NOMO-1 (cell line): ENCODE measurements around the gene GPBP1L1.
A peak's percentile ranks its signal among the peaks of the same experiment; 100 is the strongest.

Experiments
- DNase-seq, 2 experiments: peaks; one replicate each; lab custom pipeline; 2025; ENCODE audit not compliant: unreplicated experiment in 2 of 2; lab: John Stamatoyannopoulos, UW

The GPBP1L1 gene

DNA sequence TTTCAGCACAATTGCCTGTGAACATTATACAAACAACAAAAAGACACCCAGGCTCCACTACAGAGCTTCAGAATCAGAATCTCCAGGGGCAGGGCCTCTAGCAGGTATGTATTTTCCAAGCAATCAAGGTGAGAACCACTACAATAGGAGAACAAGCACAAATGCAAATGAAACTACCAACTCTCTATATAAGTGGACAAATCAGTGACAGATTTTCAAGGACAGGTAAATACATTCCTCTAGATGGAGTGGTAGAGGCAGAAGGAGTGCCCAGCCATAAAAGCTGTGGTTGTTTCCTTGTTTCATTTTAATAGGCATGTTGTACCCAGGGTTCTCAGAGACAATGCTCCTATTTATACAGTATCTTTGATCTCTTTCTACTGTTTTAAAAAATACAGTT is 42.4 kb downstream of the GPBP1L1 start:
- no peak for DNase-seq

DNA sequence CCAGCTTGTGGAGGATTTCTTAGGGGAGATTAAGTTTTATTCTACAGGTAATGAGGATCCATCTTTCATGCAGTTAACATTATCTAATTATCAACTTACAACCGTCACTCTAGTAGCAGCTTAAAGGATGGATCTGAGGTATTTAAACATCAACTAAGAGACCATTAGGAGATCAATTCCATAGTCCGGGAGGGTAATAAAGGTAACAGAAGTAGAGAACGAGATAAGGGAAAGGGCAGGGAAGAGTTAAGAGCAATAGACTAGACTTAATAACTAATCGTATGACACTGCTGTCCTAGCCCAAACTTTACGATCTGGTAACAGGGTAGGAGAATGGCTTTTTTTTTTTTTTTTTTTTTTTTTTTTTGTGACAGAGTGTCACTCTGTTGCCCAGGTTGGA is 43.0 kb downstream of the GPBP1L1 start:
- DNase-seq: no peak

DNA sequence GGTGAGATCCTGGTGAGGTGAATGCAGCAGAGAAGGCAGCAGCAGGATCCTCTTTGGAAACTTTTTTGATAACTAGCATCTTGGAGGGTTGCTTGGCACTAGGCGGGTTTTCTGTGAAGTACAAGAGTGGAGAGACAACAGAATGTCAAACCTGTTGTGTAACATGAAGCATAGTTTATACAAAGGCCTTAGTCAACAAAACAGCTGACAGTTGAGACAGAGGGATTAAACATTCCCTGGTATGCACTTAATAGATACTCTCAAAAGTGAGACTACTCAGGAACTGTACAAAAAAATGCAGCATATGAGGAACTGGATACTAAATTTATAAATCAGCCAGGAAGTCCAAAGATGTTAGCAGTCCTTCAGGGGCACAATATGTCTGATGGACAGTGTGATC is 46.0 kb downstream of the GPBP1L1 start:
- DNase-seq: no peak

DNA sequence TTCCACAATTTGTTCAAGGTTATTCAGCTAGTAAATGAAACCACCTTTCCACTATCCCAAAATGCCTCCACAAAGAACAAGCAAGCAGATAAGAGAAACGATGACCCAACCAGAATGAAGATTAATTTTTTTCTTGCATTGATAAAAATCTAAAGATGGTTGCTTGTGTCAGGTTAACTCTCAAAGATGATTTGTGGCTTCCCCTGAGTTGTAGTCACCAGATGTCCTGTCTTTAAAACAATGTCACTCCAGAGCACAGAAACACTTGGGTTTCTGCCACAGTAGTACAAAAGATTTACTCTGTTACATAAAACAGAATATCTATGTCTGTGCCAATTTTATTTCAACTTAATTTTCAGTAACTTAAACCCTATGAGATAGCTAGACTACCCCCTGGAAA is 51.1 kb downstream of the GPBP1L1 start:
- DNase-seq: no peak

DNA sequence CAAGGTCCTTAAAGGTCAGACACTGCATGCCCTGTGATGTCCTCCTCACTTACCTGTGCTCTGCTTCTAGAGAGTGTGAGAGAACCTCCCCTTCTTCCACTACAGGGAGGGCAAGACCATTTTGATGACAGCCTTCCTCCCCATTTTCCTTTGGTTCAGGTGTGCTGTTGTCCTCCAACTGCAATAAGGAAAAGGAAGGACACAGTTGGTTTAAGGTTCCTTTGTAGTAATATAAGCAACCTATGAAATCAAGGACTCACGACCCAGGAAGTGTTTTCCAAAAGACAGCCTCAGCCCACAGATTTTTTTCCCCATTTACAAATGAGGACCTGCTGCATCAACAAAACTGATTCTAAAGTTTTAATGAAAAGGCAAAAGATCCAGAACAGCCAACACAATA is 55.9 kb downstream of the GPBP1L1 start:
- DNase-seq: no peak

DNA sequence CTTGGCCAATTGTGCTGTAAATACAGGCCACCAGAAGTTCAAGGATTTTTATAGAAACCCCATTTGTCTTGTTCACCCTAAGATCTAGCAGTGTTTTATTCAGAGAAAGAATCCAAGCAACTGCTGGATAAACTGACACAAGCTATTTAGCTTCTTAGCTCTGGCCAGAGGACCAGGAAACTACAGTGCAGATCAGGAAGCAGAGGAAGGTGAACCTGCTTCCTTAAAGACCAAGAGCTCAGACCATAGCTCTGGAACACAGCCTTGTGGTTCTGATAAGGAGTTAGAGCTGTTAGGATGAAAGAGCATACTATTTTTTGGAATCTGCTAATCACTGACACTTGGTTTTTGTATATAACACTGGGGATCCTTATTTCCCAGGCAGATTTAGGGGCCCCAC is 57.3 kb downstream of the GPBP1L1 start:
- no peak for DNase-seq

DNA sequence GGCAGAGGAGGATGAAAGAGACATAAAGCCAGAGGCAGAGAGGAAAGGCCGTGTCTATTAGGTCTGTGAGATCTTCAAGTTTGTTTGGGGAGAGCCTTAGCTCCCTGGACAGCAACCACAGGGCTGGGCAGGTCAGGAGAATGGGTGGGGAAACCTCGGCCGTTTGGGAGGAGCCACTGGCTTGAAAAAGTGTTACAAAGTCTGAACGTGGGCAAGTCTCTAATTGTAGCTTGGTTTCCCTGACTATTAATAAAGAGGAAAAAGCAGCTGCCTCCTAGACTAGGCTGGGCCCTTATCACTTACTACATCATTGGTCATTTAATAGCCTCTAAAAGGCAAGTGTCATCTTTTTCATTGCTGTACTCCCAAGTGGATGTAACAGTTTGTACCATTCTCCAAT is 62.4 kb downstream of the GPBP1L1 start, which contains the start of gene CCDC17:
Gene CCDC17, minus strand, starts transcription at position 83 of the 400 bp plus-strand sequence. CDS start 145 bp downstream, outside the sequence.
- DNase-seq: no peak

DNA sequence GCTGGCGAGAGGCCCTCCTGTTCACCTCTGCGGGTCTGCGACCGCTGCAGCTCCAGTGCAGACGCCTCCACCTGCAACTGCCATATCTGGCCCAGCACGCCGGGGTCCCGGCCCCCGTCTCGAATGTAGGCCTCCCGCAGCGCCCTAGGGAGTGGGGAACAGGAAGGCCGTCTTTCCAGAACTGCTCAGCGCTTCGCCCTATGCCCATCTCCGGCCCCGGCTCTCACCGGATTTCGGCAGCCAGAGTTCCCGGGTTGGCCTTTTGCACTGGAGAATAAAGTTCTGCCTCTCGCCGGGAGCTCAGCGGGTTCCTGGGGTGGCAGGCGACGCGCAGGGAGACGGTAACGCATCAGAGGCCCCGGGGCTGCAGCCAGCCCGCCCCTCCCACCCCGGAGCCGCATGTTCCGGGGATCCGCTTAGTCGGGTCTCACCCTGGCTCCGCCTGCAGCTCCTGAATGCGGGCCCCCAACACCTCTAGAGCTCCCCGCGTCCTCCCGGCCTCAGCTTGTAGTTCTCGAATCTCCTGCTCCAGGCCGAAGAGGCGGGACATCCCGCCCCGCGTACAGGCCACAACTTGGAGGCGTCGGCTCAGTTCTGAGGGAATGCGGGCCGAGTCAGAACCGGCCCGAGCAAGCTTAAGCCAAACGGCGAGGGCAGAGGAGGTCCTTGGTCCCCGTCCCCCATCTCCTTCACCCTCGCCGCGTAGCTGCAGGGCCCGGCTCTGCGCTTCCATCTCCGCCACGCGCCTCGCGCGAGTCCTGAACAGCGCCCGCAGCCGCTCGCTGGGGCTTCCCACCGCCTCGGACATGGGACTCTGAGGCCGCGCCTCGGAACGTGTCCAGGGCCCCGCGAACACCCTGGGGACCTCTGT is 63.6 kb downstream of the GPBP1L1 start:
- no peak for DNase-seq

DNA sequence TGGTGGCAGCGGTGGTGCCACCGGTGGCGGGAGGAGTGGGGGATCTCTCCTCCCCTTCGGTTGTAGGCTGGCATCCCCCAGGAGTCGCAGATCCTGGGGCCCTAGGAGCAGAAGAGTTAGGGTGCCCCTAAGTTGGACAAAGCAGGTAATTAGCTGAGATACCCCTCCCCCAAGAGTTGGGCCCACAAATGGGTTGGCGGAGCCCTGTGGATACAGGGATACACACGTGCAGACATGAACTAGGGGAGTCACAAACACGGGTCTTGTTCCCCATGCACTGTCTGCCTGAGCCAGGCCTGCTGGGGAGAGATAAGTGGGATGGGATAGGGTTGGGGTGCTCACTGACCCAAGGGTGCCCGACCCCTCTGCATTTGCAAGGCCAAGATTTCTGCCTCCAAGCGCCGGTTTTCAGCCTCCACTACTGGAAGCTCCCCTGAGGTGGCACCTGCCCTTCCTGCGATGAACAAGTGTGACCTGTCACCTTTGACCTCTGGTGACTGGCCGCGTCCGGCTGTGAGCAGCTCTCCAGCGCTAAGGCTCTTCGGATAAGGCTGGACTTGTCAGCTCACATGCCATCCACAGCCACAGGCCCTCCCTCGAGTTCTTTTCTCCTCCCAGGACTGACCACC is 64.3 kb downstream of the GPBP1L1 start:
- DNase-seq: no peak

DNA sequence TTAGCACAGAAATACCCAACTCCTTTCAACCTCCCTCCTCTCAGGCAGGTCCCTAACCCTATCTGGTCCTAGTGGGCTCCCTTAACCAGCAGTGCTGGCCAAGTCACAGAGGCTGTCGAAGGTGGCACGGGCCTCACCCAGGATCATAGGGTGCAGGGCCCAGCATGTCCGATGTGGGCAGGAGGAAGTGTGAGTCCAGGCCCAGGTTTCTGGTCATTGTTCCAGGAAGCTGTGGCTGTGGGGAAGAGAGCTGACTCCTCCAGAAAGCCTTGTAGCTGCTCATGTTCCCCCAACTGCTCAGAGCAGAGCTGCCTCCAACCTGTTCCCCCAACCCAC is 64.9 kb downstream of the GPBP1L1 start:
- DNase-seq: no peak

DNA sequence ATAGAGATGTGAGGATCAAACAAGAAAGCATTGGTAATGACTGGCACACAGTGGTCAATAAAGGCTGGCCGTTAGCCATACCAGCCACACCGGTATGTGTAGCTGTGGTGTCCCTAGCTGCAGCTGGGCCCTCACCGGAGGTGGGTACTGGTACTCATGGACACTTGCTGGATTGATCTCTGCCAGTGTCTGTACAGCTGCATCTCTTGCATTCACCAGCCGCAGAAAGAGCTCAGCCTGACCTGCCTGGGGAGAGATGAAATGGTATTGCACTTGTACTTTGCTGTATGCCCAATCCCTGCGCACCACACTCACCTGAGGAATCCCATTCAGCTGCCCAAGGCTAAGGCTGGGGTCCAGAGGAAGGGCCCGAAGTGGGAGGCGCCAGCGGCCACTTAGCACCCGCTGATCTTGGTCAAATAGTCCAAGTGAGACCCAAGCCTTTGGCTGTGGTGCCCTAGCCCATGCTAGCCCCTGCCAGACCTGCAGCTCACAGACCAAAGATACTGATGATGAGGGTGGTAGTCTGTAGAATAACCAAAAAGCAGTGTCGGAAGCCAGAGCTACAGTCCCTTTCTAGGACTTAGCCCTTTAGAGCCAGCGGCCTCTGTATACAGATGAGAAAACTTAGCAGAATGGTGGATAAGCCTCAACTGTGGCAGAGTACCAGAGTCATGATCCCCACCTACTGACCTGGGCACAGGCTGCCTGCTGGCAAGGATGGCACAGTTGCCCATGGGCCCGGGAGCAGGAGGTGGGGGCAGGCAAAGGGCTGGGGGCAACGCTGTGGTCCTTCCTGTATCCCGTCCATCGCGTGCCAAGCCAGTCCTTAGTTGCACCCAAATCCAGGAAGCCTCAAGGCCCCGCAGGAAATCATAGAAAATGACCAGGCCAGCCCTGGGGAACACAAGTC is 65.5 kb downstream of the GPBP1L1 start:
- DNase-seq: no peak

DNA sequence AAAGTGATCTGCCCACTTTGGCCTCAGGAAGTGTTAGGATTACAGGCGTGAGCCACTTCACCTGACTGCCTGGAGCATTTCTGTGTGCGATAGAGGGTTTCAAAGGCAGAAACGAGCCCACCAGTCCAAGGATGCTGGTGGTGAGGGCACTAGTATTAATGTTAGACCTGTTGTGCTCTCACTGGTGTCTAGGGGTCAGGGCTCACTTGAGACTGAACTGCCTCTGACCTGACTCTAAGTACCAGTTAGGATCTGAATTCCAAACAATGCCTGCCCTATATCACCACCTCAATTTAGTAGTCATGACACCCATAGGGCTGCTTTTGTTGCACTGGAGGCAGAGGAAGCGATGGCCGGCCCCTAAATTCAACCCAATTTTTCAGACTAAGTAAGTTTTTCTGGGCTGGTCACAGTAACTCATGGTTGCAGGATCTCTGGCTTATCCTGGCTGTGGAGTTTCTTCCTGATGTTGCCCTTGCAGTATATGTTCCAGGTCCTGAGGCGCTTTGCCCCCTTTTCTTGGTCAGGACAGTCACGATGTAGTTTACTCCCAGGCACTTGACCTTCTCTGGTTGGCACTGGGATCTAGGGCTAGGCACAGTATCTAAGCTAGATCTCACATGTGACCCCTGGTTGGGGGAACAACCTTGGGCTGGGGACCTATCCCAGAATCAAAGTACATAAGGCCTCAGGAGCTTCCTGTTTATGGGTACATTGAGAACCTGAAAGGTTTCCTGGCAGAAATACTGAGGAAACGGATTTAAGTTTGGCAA is 67.0 kb downstream of the GPBP1L1 start:
- DNase-seq: no peak

DNA sequence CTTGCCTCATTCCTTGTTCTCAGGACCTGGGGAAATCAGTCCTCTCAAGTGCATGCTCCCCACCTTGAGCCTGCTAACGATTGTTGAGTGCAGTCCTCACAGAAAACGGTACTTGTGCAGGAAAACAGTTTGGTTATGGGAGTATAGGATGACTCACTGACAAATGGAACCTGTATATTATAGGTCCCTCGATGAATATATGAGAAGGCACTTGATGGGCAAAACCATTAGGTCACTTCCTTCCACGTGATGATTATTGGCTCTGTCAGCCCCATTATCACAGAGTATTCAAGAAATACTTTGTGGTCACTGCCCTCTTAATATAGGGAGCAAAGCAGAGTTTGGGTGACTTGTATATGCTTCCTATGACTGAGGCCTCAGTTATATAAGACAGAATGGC is 68.7 kb downstream of the GPBP1L1 start:
- no peak for DNase-seq

DNA sequence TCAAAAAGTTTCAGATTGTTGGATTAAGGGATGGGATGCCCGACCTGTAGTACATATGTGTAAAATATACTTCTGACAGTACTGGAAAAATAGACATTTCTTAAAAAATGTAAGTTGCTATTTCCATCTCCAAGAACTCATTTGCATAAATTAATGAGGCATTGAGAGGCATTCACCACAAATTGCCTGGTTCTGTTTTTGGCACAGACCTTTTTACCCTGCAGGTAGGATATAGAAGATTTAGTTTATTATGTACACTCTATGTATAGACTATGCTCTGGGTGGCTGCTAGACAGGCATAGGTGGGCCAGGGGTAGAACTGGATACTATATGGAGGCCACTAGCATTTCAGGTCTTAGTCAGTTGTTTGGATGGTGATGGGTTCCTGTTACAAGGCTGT is 70.4 kb downstream of the GPBP1L1 start:
- DNase-seq: no peak

DNA sequence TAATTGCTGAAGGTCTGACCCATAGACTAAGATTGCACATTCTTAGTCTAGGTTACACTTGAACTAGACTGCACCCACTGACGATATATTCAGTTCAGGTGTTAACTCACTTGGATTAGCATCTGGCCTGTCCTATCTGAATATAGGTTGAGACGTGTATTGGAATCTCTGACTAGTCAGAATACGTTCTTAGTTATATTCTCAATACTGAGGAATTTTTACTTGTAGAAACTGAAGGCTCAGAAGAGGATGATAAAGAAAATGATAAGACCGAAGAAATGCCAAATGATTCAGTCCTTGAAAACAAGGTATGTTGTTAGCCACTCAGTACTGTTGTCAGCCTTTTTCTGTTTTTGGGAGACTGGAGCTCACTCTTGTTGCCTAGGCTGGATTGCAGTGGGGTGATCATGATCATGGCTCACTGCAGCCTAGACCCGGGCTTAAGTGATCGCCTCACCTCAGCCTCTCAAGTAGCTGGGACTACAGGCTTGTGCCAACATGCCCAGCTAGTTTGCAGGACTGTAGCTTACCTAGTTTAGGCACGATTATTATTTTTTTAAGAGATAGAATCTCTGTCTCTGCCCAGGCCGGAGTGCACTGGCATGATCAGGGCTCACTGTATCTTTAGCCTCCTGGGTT is 73.3 kb downstream of the GPBP1L1 start:
- DNase-seq: no peak

DNA sequence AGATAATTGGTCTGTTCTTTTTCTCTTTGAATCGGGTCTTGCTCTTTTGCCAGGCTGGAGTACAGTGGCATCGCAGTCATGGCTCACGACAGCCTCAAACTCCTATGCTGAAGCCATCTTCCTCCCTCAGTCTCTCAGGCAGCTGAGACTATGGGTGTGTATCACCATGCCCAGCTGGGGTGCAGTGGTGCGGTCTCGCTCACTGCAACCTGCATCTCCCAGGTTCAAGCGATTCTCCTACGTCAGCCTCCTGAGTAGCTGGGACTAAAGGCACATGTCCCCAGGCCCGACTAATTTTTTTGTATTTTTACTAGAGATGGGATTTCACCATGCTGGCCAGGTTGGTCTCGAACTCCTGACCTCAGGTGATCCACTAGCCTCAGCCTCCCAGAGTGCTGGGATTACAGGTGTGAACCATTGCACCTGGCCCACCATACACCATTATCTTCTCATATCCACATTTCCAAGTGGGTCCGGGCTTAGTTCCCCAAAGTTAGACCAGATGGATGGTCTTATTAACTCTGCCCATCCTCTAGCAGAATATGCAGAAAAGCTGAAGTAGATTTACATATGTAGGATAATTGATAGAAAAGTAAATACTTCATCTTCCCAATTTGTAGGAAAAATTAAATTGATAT is 75.6 kb downstream of the GPBP1L1 start:
- no peak for DNase-seq

DNA sequence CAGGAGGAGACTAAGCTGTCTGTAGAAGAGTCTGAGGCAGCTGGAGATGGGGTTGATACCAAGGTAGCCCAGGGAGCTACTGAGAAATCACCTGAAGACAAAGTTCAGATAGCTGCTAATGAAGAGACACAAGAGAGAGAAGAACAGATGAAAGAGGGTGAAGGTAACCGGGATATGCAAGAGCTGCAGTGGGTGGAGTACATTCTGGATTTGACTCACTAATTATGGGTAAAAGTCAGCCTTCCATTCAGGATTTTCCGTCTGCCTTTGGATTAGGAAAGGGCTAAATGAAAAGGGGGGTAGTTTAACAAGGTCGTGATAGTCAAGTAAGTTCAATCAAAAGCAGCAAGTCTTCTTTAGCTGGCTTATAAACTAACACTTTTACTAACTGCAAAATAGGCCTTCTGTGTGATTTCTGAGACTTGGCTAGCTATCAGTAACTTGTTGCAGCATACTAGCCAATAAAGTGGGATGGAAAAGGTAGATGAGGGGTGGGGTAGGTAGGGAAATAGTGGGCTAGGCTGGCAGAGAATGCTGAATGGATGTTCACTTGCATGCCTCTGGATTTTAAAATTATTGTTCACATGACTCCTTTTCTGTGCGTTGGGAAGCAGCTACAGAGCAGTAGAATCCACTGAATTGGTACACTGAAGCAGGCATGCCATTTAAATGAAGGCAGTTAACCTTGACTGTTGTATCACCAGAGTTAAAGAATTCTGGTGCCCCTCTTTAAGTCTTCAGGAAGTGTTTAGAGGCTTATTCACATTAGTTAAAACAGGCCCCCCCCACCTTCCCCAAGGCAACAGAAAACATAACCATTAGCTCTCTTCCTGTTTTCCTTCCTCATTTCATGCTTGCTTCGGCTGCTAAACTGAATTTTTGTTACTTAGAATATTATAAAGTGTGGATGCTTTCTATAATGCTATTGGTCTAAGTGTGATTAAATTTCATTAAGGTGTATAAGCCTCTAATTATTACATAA is 77.9 kb downstream of the GPBP1L1 start:
- peak; percentile 48 to 78 for DNase-seq

DNA sequence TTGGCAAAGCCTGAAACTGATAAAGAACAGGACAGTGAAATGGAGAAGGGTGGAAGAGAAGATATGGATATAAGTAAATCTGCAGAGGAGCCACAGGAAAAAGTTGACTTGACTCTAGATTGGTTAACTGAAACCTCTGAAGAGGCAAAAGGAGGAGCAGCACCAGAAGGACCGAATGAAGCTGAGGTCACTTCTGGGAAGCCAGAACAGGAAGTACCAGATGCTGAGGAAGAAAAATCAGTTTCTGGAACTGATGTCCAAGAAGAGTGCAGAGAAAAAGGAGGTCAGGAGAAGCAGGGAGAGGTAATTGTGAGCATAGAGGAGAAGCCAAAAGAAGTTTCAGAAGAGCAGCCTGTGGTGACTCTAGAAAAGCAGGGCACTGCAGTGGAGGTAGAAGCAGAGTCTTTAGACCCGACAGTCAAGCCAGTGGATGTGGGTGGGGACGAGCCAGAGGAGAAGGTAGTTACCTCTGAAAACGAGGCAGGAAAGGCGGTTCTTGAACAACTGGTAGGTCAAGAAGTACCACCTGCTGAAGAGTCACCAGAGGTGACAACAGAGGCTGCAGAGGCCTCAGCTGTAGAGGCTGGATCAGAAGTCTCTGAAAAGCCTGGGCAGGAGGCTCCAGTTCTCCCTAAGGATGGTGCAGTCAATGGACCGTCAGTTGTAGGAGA is 78.8 kb downstream of the GPBP1L1 start:
- DNase-seq: no peak
